Body of pancreas (tissue), 4 donors: ENCODE measurements around the gene LHCGR. TPM values are rescaled to one million over a fixed set of nuclear protein-coding genes. Genes with fewer than 3 reads are reported as not detected.
"Not testable (repeated sequence)": the region's sequence is repeated elsewhere in the genome, so short reads cannot be mapped to it uniquely, and the experiment has no call there.

Experiments used
- ATAC-seq: fragments of 150-250 bp; one replicate; pipeline ENCODE4 v1.9.1; 2016
- DNase-seq, 4 donors: peaks; one replicate each; pipeline ENCODE4 v3.0.0-alpha.2; 2019
- H3K27ac ChIP-seq, 4 donors: fragments of 200-600 bp; sonication (generic); 1 replicate in 3 of 4; 2 replicates in 1 of 4; pipeline versions ENCODE4 v1.5.1 to v1.6.1; 2016 to 2019; ENCODE audit warnings: mild to moderate bottlenecking in 1 of 4, mixed read lengths in 1 of 4, moderate library complexity in 1 of 4
- H3K27me3 ChIP-seq, 2 donors: fragments of 200-600 bp; sonication (generic); one replicate each; pipeline ENCODE4 v1.6.0; 2016; ENCODE audit warnings: mild to moderate bottlenecking in 1 of 2
- H3K36me3 ChIP-seq, 2 donors: fragments of 200-600 bp; sonication (generic); replicated peaks in 1 of 2; 2 replicates each; pipeline ENCODE4 v1.5.1; 2016; ENCODE audit warnings: low read depth in 2 of 2; ENCODE audit not compliant: insufficient read depth in 1 of 2
- H3K4me1 ChIP-seq: fragments of 200-600 bp; sonication (generic); one replicate; pipeline ENCODE4 v1.6.0; 2016
- H3K4me3 ChIP-seq, 2 donors: fragments of 200-600 bp; sonication (generic); 1 replicate in 1 of 2; 2 replicates in 1 of 2; pipeline ENCODE4 v1.5.1; 2016 to 2019
- H3K9me3 ChIP-seq, 3 donors: fragments of 200-600 bp; sonication (generic); 1 replicate in 2 of 3; 2 replicates in 1 of 3; pipeline ENCODE4 v1.5.1; 2016
- POLR2A ChIP-seq, 3 donors: fragments of 450-650 bp; IDR thresholded peaks; one replicate each; pipeline ENCODE4 v1.6.1; 2016; ENCODE audit warnings: antibody characterized with exemption in 3 of 3, mild to moderate bottlenecking in 2 of 3
- WGBS, 2 donors: methylation state at CpG; one replicate each; pipeline ENCODE4 v1.1.5; 2017; 5-methylcytosine and 5-hydroxymethylcytosine counted together
- intact Hi-C: fragments of 100-400 bp; cut with DNase I; formaldehyde crosslinking; loops from one replicate; pipeline ENCODE4 v1.15.1; 2023
- total RNA-seq, 2 donors: library from RNA; depleted of rRNA; stranded (reverse); fragments of >200 nt; gene quantifications; one replicate each; pipeline ENCODE4 v1.1.0, GENCODE V29; 2016
- TF ChIP-seq, protein P1 (sequence below), 7 experiments: fragments of 450-650 bp in 4 of 7; fragments of 200-600 bp in 3 of 7; sonication (generic) in 3 of 7; IDR thresholded peaks; one replicate each; pipeline ENCODE4 v1.5.1; 2016 to 2019; ENCODE audit warnings: antibody characterized with exemption in 7 of 7

Gene LHCGR
- total RNA-seq, 2 donors from 2014 or later, result not detected

DNA sequence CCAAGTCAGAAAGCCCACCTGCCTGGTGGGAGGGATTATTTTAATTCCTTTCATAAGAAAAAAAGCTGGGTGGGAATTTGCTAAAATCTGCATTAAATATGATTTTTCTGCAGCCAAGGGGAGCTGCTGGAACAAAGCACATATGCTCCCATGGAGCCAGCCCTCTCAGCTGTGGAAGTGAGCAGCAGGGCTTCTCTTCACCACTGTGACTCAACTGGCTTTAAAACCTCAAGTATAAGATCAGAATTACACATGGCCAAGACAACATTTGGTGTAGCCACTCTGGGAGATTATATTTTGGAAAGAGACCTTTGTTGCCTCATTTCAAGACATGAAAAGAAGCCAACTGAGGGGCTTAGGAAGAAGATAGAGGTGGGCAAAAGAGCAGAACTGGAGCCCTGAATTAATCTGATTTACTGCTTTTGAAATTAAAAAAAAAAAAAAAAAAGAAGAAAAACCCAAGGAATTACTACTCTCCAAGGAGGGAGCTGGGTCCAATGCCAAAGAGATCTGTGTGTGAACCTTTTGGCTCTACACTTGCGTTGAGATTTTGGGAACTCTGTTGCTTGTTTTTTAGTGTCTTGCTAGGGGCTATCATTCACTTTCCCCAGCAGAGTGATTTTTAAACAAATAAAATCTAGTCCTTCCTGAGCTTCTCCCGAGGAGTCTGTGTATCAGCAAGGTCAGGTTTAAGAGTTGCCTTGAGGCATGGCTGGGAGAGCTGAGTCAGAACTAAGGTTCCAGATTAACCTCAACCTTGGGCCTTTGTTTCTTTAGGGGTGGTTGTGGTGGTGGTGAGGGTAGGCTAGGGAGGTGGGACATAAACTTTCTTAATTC, 6.0 kb downstream of the LHCGR start:
- Histone ChIP-seq H3K9me3 (no peaks in the 10 kb centered on the region), H3K27ac (no peak overlapping the region), H3K27me3 (no peaks in the 10 kb centered on the region), H3K36me3 (no peaks in the 10 kb centered on the region), H3K4me3 (no peak overlapping the region), H3K4me1 (no peaks in the 10 kb centered on the region)
- DNase-seq, result no peak
- WGBS, 2 donors, result 48 to 62% methylated on average over 2 of the region's 2 CpGs
- no peak for ATAC-seq
- intact Hi-C loops, result no loop called here
- TF ChIP-seq, protein P1, sequence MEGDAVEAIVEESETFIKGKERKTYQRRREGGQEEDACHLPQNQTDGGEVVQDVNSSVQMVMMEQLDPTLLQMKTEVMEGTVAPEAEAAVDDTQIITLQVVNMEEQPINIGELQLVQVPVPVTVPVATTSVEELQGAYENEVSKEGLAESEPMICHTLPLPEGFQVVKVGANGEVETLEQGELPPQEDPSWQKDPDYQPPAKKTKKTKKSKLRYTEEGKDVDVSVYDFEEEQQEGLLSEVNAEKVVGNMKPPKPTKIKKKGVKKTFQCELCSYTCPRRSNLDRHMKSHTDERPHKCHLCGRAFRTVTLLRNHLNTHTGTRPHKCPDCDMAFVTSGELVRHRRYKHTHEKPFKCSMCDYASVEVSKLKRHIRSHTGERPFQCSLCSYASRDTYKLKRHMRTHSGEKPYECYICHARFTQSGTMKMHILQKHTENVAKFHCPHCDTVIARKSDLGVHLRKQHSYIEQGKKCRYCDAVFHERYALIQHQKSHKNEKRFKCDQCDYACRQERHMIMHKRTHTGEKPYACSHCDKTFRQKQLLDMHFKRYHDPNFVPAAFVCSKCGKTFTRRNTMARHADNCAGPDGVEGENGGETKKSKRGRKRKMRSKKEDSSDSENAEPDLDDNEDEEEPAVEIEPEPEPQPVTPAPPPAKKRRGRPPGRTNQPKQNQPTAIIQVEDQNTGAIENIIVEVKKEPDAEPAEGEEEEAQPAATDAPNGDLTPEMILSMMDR (IDR thresholded peaks at IDR 0.05), result no peak
- no peak for TF ChIP-seq POLR2A (IDR thresholded peaks at IDR 0.05)

DNA sequence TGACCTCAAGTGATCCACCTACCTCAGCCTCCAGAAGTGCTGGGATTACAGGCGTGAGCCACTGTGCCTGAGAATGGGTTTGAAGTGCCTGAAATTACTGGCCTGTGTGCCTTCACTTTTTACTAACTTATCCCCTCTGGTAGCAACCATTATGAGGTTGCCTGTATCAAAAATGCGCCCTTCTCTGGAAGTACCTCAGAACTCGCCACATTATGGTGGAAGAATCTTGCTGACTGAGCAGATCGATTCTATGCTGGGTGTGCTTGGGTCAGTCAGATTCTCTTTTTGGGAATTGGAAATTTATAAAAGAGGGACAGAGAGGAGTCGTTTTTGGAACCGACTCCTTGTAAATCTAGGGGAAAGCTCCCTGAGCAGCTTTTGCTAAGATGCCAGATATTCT, 8.2 kb downstream of the LHCGR start:
- intact Hi-C loops, result no loop called here
- H3K4me3 ChIP-seq, result no peak overlapping the region
- no peaks in the 10 kb centered on the region for H3K4me1 ChIP-seq
- H3K27ac ChIP-seq, result no peak overlapping the region
- TF ChIP-seq, protein P1 (IDR thresholded peaks at IDR 0.05), result no peak
- no peak for TF ChIP-seq POLR2A (IDR thresholded peaks at IDR 0.05)
- WGBS, 2 donors, result 60 to 67% methylated on average over 6 of the region's 6 CpGs
- H3K36me3 ChIP-seq, result no peaks in the 10 kb centered on the region
- no peaks in the 10 kb centered on the region for H3K27me3 ChIP-seq
- ATAC-seq (no peak), DNase-seq (no peak)
- no peaks in the 10 kb centered on the region for H3K9me3 ChIP-seq

DNA sequence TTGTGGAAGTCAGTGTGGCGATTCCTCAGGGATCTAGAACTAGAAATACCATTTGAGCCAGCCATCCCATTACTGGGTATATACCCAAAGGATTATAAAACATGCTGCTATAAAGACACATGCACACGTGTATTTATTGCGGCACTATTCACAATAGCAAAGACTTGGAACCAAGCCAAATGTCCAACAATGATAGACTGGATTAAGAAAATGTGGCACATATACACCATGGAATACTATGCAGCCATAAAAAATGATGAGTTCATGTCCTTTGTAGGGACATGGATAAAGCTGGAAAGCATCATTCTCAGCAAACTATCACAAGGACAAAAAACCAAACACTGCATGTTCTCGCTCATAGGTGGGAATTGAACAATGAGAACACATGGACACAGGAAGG, 16.3 kb downstream of the LHCGR start:
- H3K27me3 ChIP-seq, intact Hi-C loops, DNase-seq, ATAC-seq, H3K36me3 ChIP-seq, H3K4me1 ChIP-seq, H3K4me3 ChIP-seq, H3K27ac ChIP-seq, H3K9me3 ChIP-seq: not testable (repeated sequence)
- WGBS, 2 donors, result 76 to 90% methylated on average over 3 to 4 of the region's 4 CpGs

DNA sequence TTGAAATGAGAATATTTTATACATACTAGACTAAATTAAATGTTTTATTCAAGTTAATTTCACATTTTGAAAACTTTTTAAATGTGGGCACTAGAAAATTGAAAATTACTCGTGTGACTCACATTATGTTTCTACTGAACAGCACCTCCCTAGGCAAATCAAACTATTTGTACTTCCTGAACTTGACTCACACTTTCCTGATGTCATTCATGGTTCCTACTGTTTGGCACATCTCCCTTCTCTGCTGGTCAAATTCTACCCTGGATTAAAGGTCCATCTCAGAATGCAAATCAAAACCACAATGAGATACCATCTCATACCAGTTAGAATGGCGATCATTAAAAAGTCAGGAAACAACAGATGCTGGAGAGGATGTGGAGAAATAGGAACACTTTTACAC, 16.7 kb downstream of the LHCGR start:
- no peak for DNase-seq
- Histone ChIP-seq H3K36me3 (no peaks in the 10 kb centered on the region), H3K27ac (no peak overlapping the region), H3K9me3 (no peaks in the 10 kb centered on the region), H3K4me3 (no peak overlapping the region), H3K4me1 (no peaks in the 10 kb centered on the region), H3K27me3 (no peaks in the 10 kb centered on the region)
- WGBS, 2 donors, result 65 to 67% methylated on average over 2 of the region's 2 CpGs
- no peak for TF ChIP-seq POLR2A (IDR thresholded peaks at IDR 0.05)
- TF ChIP-seq, protein P1 (IDR thresholded peaks at IDR 0.05), result no peak
- no peak for ATAC-seq
- intact Hi-C loops, result no loop called here

DNA sequence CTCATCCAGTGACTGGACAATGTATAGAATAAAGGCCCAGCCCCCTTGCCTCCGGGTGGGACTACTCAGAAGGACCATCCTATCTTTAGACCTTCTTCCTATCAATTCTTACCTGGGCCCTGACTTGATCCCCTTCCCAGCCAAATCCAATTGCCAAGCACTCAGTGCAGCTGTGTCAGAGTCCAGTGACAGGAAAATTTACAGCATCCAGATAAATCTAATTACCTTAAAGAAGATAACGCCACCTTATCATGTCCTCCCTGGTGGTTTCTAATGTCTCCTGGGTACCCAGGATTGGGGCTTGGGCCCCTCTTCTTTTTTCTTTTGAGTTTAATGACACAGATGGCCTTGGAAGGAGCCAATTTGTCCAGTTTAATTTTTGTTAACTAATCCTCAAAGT, 19.3 kb downstream of the LHCGR start:
- H3K4me3 ChIP-seq, result no peak overlapping the region
- WGBS, 2 donors, result 42% methylated on average over 2 of the region's 2 CpGs
- no peak for ATAC-seq

More for the DNA sequence above, 19.3 kb downstream of the LHCGR start:
- H3K27me3 ChIP-seq, result no peaks in the 10 kb centered on the region
- no peak overlapping the region for H3K27ac ChIP-seq
- intact Hi-C loops, result no loop called here
- H3K4me1 ChIP-seq, result no peaks in the 10 kb centered on the region
- H3K36me3 ChIP-seq, result no peaks in the 10 kb centered on the region
- H3K9me3 ChIP-seq, result no peaks in the 10 kb centered on the region
- TF ChIP-seq POLR2A (IDR thresholded peaks at IDR 0.05), result no peak
- TF ChIP-seq, protein P1 (IDR thresholded peaks at IDR 0.05), result no peak
- no peak for DNase-seq
